ENCODE data around the gene RIIAD1. TPM values are rescaled to one million over a fixed set of nuclear protein-coding genes. Genes with fewer than 3 reads are reported as not detected.

Gene RIIAD1
- total and polyA plus RNA-seq, 12 donors = 0.44 to 31.3 (median 5.3) TPM; not detected in 4

DNA sequence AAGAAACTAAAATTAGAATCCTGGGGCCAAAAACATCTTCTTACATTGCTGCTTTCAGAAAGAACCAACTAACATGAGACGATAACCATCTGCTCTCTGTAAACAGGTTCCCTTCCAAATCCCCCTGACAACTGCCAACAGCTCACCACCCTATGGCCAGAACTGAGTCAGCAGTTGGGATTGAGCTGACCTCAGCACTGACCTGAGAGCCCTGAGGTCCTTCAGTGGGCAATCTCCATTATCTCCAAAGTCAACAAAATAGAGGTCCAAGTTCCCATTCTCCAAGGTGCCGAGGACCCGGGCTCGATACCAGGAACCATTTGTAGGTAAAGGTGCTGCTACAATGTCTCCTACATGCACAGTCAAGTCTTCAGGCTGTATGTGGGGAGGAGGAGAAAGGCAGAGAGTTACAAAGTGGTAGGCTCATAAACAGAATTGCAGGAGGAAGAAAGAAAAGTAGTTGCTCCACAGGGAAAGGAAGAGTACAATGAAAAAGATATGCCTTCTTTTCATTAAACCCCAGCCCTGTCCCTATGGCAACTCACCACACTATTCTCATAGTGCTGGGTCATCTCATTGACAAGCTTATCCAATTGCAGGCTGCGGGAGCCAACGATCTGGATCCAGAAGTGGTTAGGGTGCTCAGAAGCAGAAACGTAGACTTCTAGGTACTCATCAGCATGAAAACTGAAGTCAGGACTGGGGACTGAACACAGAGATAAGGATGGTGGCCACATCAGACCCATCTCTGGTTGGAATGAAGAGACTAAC lies 54.8 kb downstream of the RIIAD1 start:
- WGBS, 4 donors = 94 to 95% (median 94%) methylated on average over 7 of the region's 7 CpGs
- TF ChIP-seq POLR2A (IDR thresholded peaks at IDR 0.05) = no peak
- TF ChIP-seq, protein P1, sequence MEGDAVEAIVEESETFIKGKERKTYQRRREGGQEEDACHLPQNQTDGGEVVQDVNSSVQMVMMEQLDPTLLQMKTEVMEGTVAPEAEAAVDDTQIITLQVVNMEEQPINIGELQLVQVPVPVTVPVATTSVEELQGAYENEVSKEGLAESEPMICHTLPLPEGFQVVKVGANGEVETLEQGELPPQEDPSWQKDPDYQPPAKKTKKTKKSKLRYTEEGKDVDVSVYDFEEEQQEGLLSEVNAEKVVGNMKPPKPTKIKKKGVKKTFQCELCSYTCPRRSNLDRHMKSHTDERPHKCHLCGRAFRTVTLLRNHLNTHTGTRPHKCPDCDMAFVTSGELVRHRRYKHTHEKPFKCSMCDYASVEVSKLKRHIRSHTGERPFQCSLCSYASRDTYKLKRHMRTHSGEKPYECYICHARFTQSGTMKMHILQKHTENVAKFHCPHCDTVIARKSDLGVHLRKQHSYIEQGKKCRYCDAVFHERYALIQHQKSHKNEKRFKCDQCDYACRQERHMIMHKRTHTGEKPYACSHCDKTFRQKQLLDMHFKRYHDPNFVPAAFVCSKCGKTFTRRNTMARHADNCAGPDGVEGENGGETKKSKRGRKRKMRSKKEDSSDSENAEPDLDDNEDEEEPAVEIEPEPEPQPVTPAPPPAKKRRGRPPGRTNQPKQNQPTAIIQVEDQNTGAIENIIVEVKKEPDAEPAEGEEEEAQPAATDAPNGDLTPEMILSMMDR (IDR thresholded peaks at IDR 0.05) = no peak
- Histone ChIP-seq H3K27ac (no peak overlapping the region), H3K27me3 (no peaks in the 10 kb centered on the region), H3K9me3 (replicated peaks in 1 of 3) (no peaks in the 10 kb centered on the region), H3K4me3 (no peak overlapping the region), H3K4me1 (replicated peaks in 1 of 2) (no peaks in the 10 kb centered on the region), H3K36me3 (replicated peaks in 1 of 2) (peaks cover 0 to 28% of the 10 kb centered on the region in 2 donors)
- intact Hi-C loops (cut with DNase I) = no loop called here
- DNase-seq = no peak

DNA sequence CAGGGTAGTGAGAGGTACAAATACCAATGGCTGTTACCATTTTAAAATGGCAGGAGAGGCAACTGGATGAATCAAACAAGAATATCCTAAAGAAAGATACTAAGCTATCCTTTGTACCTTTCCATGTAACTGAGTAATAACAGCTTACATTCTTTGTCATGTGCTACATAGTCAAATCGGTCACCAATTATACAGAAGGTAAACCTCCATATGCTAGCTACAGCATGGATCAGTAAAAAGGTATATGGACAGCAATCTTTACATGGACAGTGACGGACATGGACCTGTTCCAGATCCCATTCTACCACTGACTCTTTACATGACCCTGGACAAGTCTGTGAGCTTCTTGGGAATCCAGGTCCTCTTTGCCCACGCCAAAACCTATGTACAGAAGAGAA lies 55.3 kb downstream of the RIIAD1 start:
- intact Hi-C loops (cut with DNase I) = no loop called here
- no peaks in the 10 kb centered on the region for H3K27me3 ChIP-seq
- DNase-seq = no peak
- WGBS, 4 donors = 77 to 98% (median 85%) methylated on average over 3 of the region's 3 CpGs
- H3K36me3 ChIP-seq (replicated peaks in 1 of 2) = peaks cover 0 to 28% of the 10 kb centered on the region in 2 donors
- no peak overlapping the region for H3K4me3 ChIP-seq
- no peaks in the 10 kb centered on the region for H3K9me3 ChIP-seq (replicated peaks in 1 of 3)
- H3K27ac ChIP-seq = no peak overlapping the region
- H3K4me1 ChIP-seq (replicated peaks in 1 of 2) = no peaks in the 10 kb centered on the region
- TF ChIP-seq, protein P1 (IDR thresholded peaks at IDR 0.05) = no peak
- no peak for TF ChIP-seq POLR2A (IDR thresholded peaks at IDR 0.05)

DNA sequence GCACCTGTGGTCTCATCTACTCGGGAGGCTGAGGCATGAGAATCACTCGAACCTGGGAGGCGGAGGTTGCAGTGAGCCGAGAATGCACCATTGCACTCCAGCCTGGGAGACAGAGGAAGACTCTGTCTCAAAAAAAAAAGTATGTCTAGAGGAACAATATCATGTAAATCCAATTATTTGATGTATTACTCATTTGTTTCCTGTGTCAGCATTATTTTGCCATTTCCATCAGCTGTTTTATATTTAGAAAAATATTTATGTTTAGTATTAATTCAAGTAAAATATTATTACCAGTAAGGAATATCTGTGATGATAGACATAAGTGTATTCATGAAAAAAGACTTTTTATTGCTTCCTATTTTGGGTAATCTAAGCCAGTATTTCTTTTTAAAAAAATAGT lies 56.0 kb downstream of the RIIAD1 start:
- DNase-seq = no peak
- WGBS, 4 donors = 72 to 98% (median 93%) methylated on average over 4 of the region's 4 CpGs
- no peaks in the 10 kb centered on the region for H3K4me1 ChIP-seq (replicated peaks in 1 of 2)
- H3K27ac ChIP-seq = no peak overlapping the region
- no peaks in the 10 kb centered on the region for H3K27me3 ChIP-seq
- intact Hi-C loops (cut with DNase I) = no loop called here
- H3K9me3 ChIP-seq (replicated peaks in 1 of 3) = no peaks in the 10 kb centered on the region
- TF ChIP-seq POLR2A (IDR thresholded peaks at IDR 0.05) = no peak
- TF ChIP-seq, protein P1 (IDR thresholded peaks at IDR 0.05) = no peak
- H3K4me3 ChIP-seq = no peak overlapping the region
- H3K36me3 ChIP-seq (replicated peaks in 1 of 2) = peaks cover 0 to 28% of the 10 kb centered on the region in 2 donors

Small RNA genes within 50 kb of the gene (small RNA-seq; reads per million reads assigned to genes)
- gene RNU6-662P = 0 reads per million in 2 donors

Other genes starting within 250 kb of the RIIAD1 start
- gene CGN, start 210.1 kb upstream of the RIIAD1 start, total RNA-seq = 1 to 10 TPM in 3 of 9 donors, under 1 TPM in 6; 0.06 to 5.8 (median 0.78) TPM
- 1 to 10 TPM in 1 of 3 donors, under 1 TPM in 2; 0.77 to 3.2 (median 0.86) TPM for gene CGN, start 210.1 kb upstream of the RIIAD1 start, polyA plus RNA-seq
- 10 to 100 TPM in 3 of 9 donors, 1 to 10 TPM in 6; 5.5 to 18.5 (median 9.2) TPM for gene TUFT1, start 181.2 kb upstream of the RIIAD1 start, total RNA-seq
- 10 to 100 TPM in 1 of 3 donors, 1 to 10 TPM in 2; 6.8 to 17.9 (median 9.0) TPM for gene TUFT1, start 181.2 kb upstream of the RIIAD1 start, polyA plus RNA-seq
- gene SNX27, start 109.5 kb upstream of the RIIAD1 start, total RNA-seq = 10 to 100 TPM; 20.0 to 46.7 (median 32.5) TPM
- 10 to 100 TPM in 2 of 3 donors, 1 to 10 TPM in 1; 6.0 to 21.8 (median 10.9) TPM for gene SNX27, start 109.5 kb upstream of the RIIAD1 start, polyA plus RNA-seq
- gene CELF3, start 4.7 kb upstream of the RIIAD1 start, total RNA-seq = 1 to 10 TPM in 4 of 9 donors, under 1 TPM in 2, not detected in 3; 0.10 to 9.2 (median 4.5) TPM
- gene CELF3, start 4.7 kb upstream of the RIIAD1 start, polyA plus RNA-seq = 100 to 1,000 TPM in 1 of 3 donors, 10 to 100 TPM in 1, 1 to 10 TPM in 1; 6.8 to 128 (median 16.1) TPM
- gene MRPL9, start 42.0 kb downstream of the RIIAD1 start, total RNA-seq = 100 to 1,000 TPM in 1 of 9 donors, 10 to 100 TPM in 8; 42.0 to 127 (median 60.3) TPM
- 100 to 1,000 TPM in 1 of 3 donors, 10 to 100 TPM in 2; 66.4 to 113 (median 91.4) TPM for gene MRPL9, start 42.0 kb downstream of the RIIAD1 start, polyA plus RNA-seq
- gene TDRKH, start 69.0 kb downstream of the RIIAD1 start, total RNA-seq = 1 to 10 TPM; 4.7 to 8.9 (median 6.1) TPM
- 1 to 10 TPM; 2.1 to 9.1 (median 2.9) TPM for gene TDRKH, start 69.0 kb downstream of the RIIAD1 start, polyA plus RNA-seq
- gene LINGO4, start 83.9 kb downstream of the RIIAD1 start, total RNA-seq = under 1 TPM in 3 of 9 donors, not detected in 6; 0.11 to 0.55 (median 0.30) TPM
- gene LINGO4, start 83.9 kb downstream of the RIIAD1 start, polyA plus RNA-seq = under 1 TPM; 0.20 to 0.56 (median 0.33) TPM
- gene RORC, start 110.3 kb downstream of the RIIAD1 start, total RNA-seq = 10 to 100 TPM in 1 of 9 donors, 1 to 10 TPM in 6, under 1 TPM in 2; 0.06 to 15.1 (median 3.2) TPM
- 1 to 10 TPM; 1.7 to 6.4 (median 2.2) TPM for gene RORC, start 110.3 kb downstream of the RIIAD1 start, polyA plus RNA-seq
- gene C2CD4D, start 118.3 kb downstream of the RIIAD1 start, total RNA-seq = under 1 TPM in 4 of 9 donors, not detected in 5; 0.06 to 0.55 (median 0.26) TPM
- under 1 TPM in 2 of 3 donors, not detected in 1; 0.16 to 0.20 TPM for gene C2CD4D, start 118.3 kb downstream of the RIIAD1 start, polyA plus RNA-seq
- gene THEM5, start 132.2 kb downstream of the RIIAD1 start, total RNA-seq = not detected
- gene THEM5, start 132.2 kb downstream of the RIIAD1 start, polyA plus RNA-seq = not detected
- gene THEM4, start 188.0 kb downstream of the RIIAD1 start, total RNA-seq = 10 to 100 TPM; 20.2 to 36.4 (median 24.6) TPM
- gene THEM4, start 188.0 kb downstream of the RIIAD1 start, polyA plus RNA-seq = 10 to 100 TPM; 32.3 to 36.3 (median 34.9) TPM

All from adrenal gland (tissue), 12 donors.